Measurements from ENCODE around the gene RPL7A. TPM values are rescaled to one million over a fixed set of nuclear protein-coding genes. Genes with fewer than 3 reads are reported as not detected.
A peak's percentile ranks its signal among the peaks of the same experiment; 100 is the strongest.

RPL7A gene
- total and polyA plus RNA-seq, 2 of the 13 experiments (the other 11 are each of a cell fraction or from before 2014, with no cell fraction given) = 2,401 to 2,938 TPM

DNA sequence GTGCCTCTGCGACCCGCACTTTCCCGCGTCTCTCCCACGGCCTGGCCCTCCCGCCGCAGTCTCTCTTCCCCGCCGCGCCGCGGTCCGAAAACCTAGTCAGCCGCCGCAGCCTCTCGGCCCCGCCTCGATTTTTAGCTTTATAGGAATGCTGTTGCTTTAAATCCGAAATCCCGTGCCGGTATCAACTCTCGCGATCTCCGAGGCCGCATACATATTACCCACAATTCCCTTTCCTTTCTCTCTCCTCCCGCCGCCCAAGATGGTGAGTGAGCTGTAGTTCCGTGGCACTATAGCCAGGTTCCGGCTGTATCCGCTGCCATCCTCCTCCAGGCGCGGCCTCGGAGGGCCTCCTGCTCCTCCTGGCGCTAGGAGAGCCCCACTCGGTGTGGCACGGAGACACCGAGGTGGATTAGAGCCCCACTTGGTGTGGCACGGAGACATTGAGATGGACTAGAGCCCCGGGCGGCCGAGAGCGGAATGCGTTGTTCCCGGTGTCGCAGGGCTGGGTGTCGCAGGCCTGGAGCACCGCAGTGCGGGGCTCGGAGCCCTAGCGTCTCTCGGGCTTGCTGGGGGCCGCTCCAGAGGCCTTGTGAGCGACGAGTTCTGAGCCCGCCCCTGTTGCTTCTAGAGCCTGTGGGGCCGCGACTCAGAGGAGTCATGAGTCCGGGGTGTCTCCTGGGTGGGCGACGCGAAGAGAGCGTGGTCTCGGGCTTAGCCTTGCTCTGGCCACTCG is at the start of gene RPL7A, which contains the start of gene MED22 (continued):
- peak; percentile 68; the same call in 1 of the 2 replicates for TF ChIP-seq IRF9 (CRISPR knock-in tag; IDR thresholded peaks at IDR 0.05; ENCODE audit: borderline replicate concordance)
- TF ChIP-seq ZNF703 (CRISPR knock-in tag; IDR thresholded peaks at IDR 0.05; ENCODE audit: borderline replicate concordance) = no peak
- TF ChIP-seq MAZ (IDR thresholded peaks at IDR 0.05; ENCODE audit: borderline replicate concordance, low read depth, low read length) = 0 out of 2 replicates have a peak, but pooled peaks have one; percentile 39
- peak; percentile 81 for TF ChIP-seq MAZ (CRISPR knock-in tag; IDR thresholded peaks at IDR 0.05; ENCODE audit: low read depth)
- peak; percentile 69; the same call in 1 of the 2 replicates for TF ChIP-seq CCDC6 (CRISPR knock-in tag; IDR thresholded peaks at IDR 0.05)
- 0 out of 2 replicates have a peak, but pooled peaks have one; percentile 25 for TF ChIP-seq ZNF563 (CRISPR knock-in tag; IDR thresholded peaks at IDR 0.05)
- peak; percentile 87 for TF ChIP-seq IRF2 (CRISPR knock-in tag; IDR thresholded peaks at IDR 0.05)
- no peak for TF ChIP-seq STAT5B (CRISPR knock-in tag; IDR thresholded peaks at IDR 0.05)
- peak; percentile 67; the same call in 1 of the 2 replicates for TF ChIP-seq YEATS4 (CRISPR knock-in tag; IDR thresholded peaks at IDR 0.05; ENCODE audit: borderline replicate concordance)
- TF ChIP-seq SOX5 (CRISPR knock-in tag; IDR thresholded peaks at IDR 0.05; ENCODE audit: borderline replicate concordance) = 0 out of 2 replicates have a peak, but pooled peaks have one; percentile 9
- TF ChIP-seq ZNF746 (CRISPR knock-in tag; IDR thresholded peaks at IDR 0.05) = no peak
- peak; percentile 77; the same call in 1 of the 2 replicates for TF ChIP-seq TBX2 (CRISPR knock-in tag; IDR thresholded peaks at IDR 0.05; ENCODE audit: borderline replicate concordance)
- peak; percentile 59 for TF ChIP-seq ELF1 (CRISPR knock-in tag; IDR thresholded peaks at IDR 0.05)
- peak; percentile 80 for TF ChIP-seq ZNF772 (CRISPR knock-in tag; IDR thresholded peaks at IDR 0.05)
- TF ChIP-seq, protein P1, sequence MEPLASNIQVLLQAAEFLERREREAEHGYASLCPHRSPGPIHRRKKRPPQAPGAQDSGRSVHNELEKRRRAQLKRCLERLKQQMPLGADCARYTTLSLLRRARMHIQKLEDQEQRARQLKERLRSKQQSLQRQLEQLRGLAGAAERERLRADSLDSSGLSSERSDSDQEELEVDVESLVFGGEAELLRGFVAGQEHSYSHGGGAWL (CRISPR knock-in tag; IDR thresholded peaks at IDR 0.05) = peak; percentile 76; the same call in 1 of the 2 replicates
- TF ChIP-seq BORCS8-MEF2B (CRISPR knock-in tag; IDR thresholded peaks at IDR 0.05) = peak; percentile 80
- TF ChIP-seq ZNF333 (CRISPR knock-in tag; IDR thresholded peaks at IDR 0.05; ENCODE audit: borderline replicate concordance) = peak; percentile 26; the same call in 1 of the 2 replicates
- TF ChIP-seq SP4 (CRISPR knock-in tag; IDR thresholded peaks at IDR 0.05) = peak; percentile 70
- no peak for TF ChIP-seq FOXK2 (IDR thresholded peaks at IDR 0.05)
- peak; percentile 26; the same call in 1 of the 2 replicates for TF ChIP-seq MYPOP (CRISPR knock-in tag; IDR thresholded peaks at IDR 0.05)
- TF ChIP-seq BCL3 (CRISPR knock-in tag; IDR thresholded peaks at IDR 0.05) = peak; percentile 61; the same call in 1 of the 2 replicates
- TF ChIP-seq HOXA5 (CRISPR knock-in tag; IDR thresholded peaks at IDR 0.05) = no peak
- peak; percentile 89 for TF ChIP-seq ZSCAN31 (CRISPR knock-in tag; IDR thresholded peaks at IDR 0.05; ENCODE audit: low read depth)
- TF ChIP-seq ZNF33B (CRISPR knock-in tag; IDR thresholded peaks at IDR 0.05) = no peak
- TF ChIP-seq ZNF557 (CRISPR knock-in tag; IDR thresholded peaks at IDR 0.05) = 0 out of 2 replicates have a peak, but pooled peaks have one; percentile 80
- TF ChIP-seq NR1H2 (CRISPR knock-in tag; IDR thresholded peaks at IDR 0.05; ENCODE audit: borderline replicate concordance, low read depth) = 0 out of 2 replicates have a peak, but pooled peaks have one; percentile 25
- no peak for TF ChIP-seq ZNF552 (CRISPR knock-in tag; IDR thresholded peaks at IDR 0.05; ENCODE audit: borderline replicate concordance)
- peak; percentile 80; the same call in 1 of the 2 replicates for TF ChIP-seq MIER3 (CRISPR knock-in tag; IDR thresholded peaks at IDR 0.05; ENCODE audit: borderline replicate concordance)

All from HepG2 (cell line).